ENCODE results near the gene CHST8. TPM values are rescaled to one million over a fixed set of nuclear protein-coding genes. Genes with fewer than 3 reads are reported as not detected.

The CHST8 gene, protein sequence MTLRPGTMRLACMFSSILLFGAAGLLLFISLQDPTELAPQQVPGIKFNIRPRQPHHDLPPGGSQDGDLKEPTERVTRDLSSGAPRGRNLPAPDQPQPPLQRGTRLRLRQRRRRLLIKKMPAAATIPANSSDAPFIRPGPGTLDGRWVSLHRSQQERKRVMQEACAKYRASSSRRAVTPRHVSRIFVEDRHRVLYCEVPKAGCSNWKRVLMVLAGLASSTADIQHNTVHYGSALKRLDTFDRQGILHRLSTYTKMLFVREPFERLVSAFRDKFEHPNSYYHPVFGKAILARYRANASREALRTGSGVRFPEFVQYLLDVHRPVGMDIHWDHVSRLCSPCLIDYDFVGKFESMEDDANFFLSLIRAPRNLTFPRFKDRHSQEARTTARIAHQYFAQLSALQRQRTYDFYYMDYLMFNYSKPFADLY
- 22.8 to 33.5 TPM (median 23.8 TPM) in 3 replicates for total RNA-seq (2021)
- Bru-seq, nascent RNA, result percentile 54 among the genes with signal in this experiment
- long read RNA-seq, experiment 1, transcript CHST8-203 (4 exons, 2,133 nt), result major isoform, 37 of 54 reads
- long read RNA-seq, experiment 1, partial matches to known transcripts, result 9 of 54 reads
- long read RNA-seq, experiment 1, other reads (novel, unspliced or antisense), result 5 of 54 reads
- long read RNA-seq, experiment 2, transcript CHST8-203 (4 exons, 2,133 nt), result major isoform, 11 of 30 reads
- long read RNA-seq, experiment 2, partial matches to known transcripts, result 2 of 30 reads
- long read RNA-seq, experiment 2, other reads (novel, unspliced or antisense), result 14 of 30 reads
- long read RNA-seq, experiment 3, result 0 reads

DNA sequence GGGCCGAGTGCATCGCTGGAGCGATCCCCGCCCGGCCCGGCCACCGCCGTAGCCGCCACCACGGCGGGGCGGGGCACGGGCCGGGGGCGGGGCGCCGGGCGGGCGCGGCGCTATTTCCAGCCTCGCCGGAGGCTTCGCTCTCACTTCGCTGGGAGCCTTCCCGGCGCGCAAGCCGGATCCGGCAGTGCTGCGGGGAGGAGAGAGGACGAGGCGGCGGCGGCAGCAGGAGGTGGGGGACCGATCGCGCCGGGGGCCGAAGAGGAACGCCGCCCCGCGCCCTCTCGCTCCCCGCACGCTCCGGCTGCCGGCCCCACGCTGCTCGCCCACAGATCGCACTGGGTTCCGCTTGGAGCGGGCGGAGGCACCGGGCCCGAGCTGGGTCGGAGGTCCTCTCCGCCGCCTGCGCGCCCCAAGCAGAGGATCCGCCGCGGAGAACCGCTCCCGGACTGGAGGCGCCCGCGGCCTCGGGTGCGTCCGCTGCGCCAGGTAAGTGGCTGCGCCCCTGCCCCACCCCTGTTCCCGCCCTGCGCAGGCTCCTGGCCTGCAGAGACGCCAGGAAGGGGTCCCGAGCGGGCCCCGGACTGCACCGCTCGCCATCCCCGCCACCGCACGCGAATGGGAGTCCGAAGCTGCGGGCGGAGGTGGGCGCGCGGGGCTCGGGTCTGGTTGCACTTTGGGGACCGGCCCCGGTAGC, at the start of gene CHST8:
CHST8 (plus strand) TSS at position 143 of the 694 bp plus-strand sequence. CDS start 67,309 bp downstream, outside the sequence.
- Mint-ChIP-seq H3K27me3 (ENCODE audit: low read depth) (peaks cover 64% of the 10 kb centered on the region), H3K9me3 (no peaks in the 10 kb centered on the region), H3K4me1 (peaks cover 38% of the 10 kb centered on the region), H3K27ac (no peak within 1 kb of the TSS), H3K36me3 (no peaks in the 10 kb centered on the region), H3K4me3 (peak within 1 kb of the TSS; percentile 81)
- ChIA-PET CTCF (interaction anchor here (1.3 to 1.6 kb wide), 3 partner anchors 9 to 146 kb away, joined by 4 to 6 read pairs (median 5); no protein-coding TSS in a partner anchor), POLR2A (interaction anchor here (0.6 to 1.5 kb wide), 4 partner anchors 13 to 1682 kb away, joined by 3 to 4 read pairs (median 4); no protein-coding TSS in a partner anchor)
- ATAC-seq, result peak; percentile 70
- DNase-seq (ENCODE audit: low spot score), result peak; percentile 78
- TF ChIP-seq MYBL2 (CRISPR knock-in tag; IDR thresholded peaks at IDR 0.05) (peak; percentile 27; the same call in 1 of the 2 replicates), ZNF416 (CRISPR knock-in tag; IDR thresholded peaks at IDR 0.05) (peak; percentile 88; the same call in 1 of the 2 replicates), TP53 (CRISPR knock-in tag; IDR thresholded peaks at IDR 0.05) (peak; percentile 71; the same call in 1 of the 2 replicates), ESRRA (CRISPR knock-in tag; IDR thresholded peaks at IDR 0.05; ENCODE audit: borderline replicate concordance) (0 out of 2 replicates have a peak, but pooled peaks have one; percentile 65), KAT7 (CRISPR knock-in tag; IDR thresholded peaks at IDR 0.05; ENCODE audit: borderline replicate concordance) (0 out of 2 replicates have a peak, but pooled peaks have one; percentile 7), NFATC4 (CRISPR knock-in tag; IDR thresholded peaks at IDR 0.05) (no peak), FOXK1 (CRISPR knock-in tag; IDR thresholded peaks at IDR 0.05) (0 out of 2 replicates have a peak, but pooled peaks have one; percentile 36), EMX1 (CRISPR knock-in tag; IDR thresholded peaks at IDR 0.05) (no peak), ETV6 (CRISPR knock-in tag; IDR thresholded peaks at IDR 0.05) (peak; percentile 61; the same call in 1 of the 2 replicates), NR3C1 (CRISPR knock-in tag; conservative IDR thresholded peaks at IDR 0.05; ENCODE audit: low read depth) (no peak), MXD4 (CRISPR knock-in tag; IDR thresholded peaks at IDR 0.05; ENCODE audit: borderline replicate concordance) (no peak), ZNF671 (CRISPR knock-in tag; IDR thresholded peaks at IDR 0.05) (no peak), TEAD1 (CRISPR knock-in tag; IDR thresholded peaks at IDR 0.05) (no peak), NFE2L1 (CRISPR knock-in tag; IDR thresholded peaks at IDR 0.05) (peak; percentile 37; the same call in 1 of the 2 replicates), HMGA2 (CRISPR knock-in tag; IDR thresholded peaks at IDR 0.05) (no peak), ZBTB21 (CRISPR knock-in tag; IDR thresholded peaks at IDR 0.05; ENCODE audit: borderline replicate concordance) (no peak), GABPB1 (CRISPR knock-in tag; IDR thresholded peaks at IDR 0.05) (no peak), SP1 (CRISPR knock-in tag; conservative IDR thresholded peaks at IDR 0.05) (peak; percentile 52)
- TF ChIP-seq, protein P1, sequence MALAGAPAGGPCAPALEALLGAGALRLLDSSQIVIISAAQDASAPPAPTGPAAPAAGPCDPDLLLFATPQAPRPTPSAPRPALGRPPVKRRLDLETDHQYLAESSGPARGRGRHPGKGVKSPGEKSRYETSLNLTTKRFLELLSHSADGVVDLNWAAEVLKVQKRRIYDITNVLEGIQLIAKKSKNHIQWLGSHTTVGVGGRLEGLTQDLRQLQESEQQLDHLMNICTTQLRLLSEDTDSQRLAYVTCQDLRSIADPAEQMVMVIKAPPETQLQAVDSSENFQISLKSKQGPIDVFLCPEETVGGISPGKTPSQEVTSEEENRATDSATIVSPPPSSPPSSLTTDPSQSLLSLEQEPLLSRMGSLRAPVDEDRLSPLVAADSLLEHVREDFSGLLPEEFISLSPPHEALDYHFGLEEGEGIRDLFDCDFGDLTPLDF (CRISPR knock-in tag; IDR thresholded peaks at IDR 0.05), result no peak
- TF ChIP-seq, protein P2, sequence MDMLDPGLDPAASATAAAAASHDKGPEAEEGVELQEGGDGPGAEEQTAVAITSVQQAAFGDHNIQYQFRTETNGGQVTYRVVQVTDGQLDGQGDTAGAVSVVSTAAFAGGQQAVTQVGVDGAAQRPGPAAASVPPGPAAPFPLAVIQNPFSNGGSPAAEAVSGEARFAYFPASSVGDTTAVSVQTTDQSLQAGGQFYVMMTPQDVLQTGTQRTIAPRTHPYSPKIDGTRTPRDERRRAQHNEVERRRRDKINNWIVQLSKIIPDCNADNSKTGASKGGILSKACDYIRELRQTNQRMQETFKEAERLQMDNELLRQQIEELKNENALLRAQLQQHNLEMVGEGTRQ (CRISPR knock-in tag; IDR thresholded peaks at IDR 0.05), result 0 out of 2 replicates have a peak, but pooled peaks have one; percentile 20
- TF ChIP-seq, protein P3, sequence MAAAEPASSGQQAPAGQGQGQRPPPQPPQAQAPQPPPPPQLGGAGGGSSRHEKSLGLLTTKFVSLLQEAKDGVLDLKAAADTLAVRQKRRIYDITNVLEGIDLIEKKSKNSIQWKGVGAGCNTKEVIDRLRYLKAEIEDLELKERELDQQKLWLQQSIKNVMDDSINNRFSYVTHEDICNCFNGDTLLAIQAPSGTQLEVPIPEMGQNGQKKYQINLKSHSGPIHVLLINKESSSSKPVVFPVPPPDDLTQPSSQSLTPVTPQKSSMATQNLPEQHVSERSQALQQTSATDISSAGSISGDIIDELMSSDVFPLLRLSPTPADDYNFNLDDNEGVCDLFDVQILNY (CRISPR knock-in tag; IDR thresholded peaks at IDR 0.05), result 0 out of 2 replicates have a peak, but pooled peaks have one; percentile 2
- TF ChIP-seq, protein P4, sequence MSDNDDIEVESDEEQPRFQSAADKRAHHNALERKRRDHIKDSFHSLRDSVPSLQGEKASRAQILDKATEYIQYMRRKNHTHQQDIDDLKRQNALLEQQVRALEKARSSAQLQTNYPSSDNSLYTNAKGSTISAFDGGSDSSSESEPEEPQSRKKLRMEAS (CRISPR knock-in tag; IDR thresholded peaks at IDR 0.05), result no peak
- TF ChIP-seq, protein P5, sequence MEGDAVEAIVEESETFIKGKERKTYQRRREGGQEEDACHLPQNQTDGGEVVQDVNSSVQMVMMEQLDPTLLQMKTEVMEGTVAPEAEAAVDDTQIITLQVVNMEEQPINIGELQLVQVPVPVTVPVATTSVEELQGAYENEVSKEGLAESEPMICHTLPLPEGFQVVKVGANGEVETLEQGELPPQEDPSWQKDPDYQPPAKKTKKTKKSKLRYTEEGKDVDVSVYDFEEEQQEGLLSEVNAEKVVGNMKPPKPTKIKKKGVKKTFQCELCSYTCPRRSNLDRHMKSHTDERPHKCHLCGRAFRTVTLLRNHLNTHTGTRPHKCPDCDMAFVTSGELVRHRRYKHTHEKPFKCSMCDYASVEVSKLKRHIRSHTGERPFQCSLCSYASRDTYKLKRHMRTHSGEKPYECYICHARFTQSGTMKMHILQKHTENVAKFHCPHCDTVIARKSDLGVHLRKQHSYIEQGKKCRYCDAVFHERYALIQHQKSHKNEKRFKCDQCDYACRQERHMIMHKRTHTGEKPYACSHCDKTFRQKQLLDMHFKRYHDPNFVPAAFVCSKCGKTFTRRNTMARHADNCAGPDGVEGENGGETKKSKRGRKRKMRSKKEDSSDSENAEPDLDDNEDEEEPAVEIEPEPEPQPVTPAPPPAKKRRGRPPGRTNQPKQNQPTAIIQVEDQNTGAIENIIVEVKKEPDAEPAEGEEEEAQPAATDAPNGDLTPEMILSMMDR (IDR thresholded peaks at IDR 0.05), result no peak

Measured in WTC11 (cell line).